Retinal pigment epithelial cell (primary cell): ENCODE data around the gene OSBPL10.

Experiments used
- DNase-seq: peaks from one replicate; pipeline ENCODE4 v3.0.0-alpha.2; 2010; ENCODE audit warnings: low read depth
- H3K4me3 ChIP-seq: 2 replicates; pipeline ENCODE4 v1.5.1; 2011; ENCODE audit warnings: mild to moderate bottlenecking, low read length, control low read depth, moderate library complexity
- CTCF ChIP-seq: conservative IDR thresholded peaks from 2 replicates; pipeline ENCODE4 v1.5.1; 2011; ENCODE audit warnings: low read depth, low read length, control low read depth, inconsistent platforms

Gene OSBPL10

GRCh38 chr3:31926543-31926942 lies 54.5 kb downstream of the OSBPL10 start:
- TF ChIP-seq CTCF = no peak
- DNase-seq = no peak
- H3K4me3 ChIP-seq = no peak overlapping the region

GRCh38 chr3:31925271-31925630 lies 55.8 kb downstream of the OSBPL10 start:
- H3K4me3 ChIP-seq = no peak overlapping the region
- no peak for TF ChIP-seq CTCF
- no peak for DNase-seq

DNA sequence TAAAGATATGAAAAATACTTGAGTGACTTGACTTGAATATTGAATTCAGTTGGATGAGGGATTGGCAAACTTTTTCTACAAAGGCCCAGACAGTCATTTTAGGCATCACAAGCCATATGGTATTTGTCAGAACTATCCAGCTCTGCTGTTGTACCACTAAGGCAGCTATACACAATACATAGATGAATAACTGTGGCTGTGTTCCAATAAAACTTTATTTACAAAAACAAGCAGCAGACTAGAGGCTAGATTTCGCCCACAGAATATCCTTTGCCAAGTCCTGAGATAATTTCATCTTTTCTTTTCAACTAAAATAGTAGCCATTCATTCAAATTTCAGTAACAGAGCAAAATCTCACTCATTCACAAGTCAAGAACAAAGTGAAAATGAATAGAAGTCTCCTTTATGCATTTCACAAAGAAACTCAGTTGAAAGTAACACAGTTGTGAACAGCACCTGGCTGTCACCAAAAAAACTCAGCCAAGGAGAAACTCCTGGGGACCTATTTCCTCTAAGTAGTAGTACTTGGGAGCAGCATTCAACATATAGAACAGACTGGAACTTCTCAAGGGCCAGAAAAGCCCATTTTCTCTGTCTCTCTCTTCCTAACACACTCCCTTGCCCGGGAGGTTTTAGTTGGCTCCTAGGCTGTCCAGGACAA lies 56.3 kb downstream of the OSBPL10 start:
- DNase-seq = no peak
- no peak for TF ChIP-seq CTCF
- no peak overlapping the region for H3K4me3 ChIP-seq

DNA sequence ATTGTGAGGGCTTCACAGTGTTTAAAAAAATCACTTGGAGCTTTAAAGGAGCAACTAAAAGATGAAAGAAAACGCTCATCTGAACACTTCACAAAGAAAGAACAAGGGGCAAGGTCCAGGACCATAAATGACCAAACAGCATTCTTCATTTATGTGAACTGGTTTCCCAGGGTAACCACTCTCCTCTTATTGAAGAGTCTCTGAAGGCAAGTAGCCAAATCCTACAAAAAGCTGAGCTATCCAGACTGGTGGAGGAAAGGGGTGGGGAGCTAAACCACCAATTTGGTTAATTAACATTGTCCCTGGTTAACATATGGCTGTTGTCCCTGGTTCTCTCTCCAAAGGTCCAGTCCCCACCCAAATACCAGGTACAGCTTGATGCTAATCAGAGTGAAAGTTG lies 58.1 kb downstream of the OSBPL10 start:
- TF ChIP-seq CTCF = no peak
- no peak for DNase-seq
- H3K4me3 ChIP-seq = no peak overlapping the region

- DNase-seq = no peak
- no peak for TF ChIP-seq CTCF
- no peak overlapping the region for H3K4me3 ChIP-seq
Measured at GRCh38 chr3:31921837-31922236, 59.2 kb downstream of the OSBPL10 start.

DNA sequence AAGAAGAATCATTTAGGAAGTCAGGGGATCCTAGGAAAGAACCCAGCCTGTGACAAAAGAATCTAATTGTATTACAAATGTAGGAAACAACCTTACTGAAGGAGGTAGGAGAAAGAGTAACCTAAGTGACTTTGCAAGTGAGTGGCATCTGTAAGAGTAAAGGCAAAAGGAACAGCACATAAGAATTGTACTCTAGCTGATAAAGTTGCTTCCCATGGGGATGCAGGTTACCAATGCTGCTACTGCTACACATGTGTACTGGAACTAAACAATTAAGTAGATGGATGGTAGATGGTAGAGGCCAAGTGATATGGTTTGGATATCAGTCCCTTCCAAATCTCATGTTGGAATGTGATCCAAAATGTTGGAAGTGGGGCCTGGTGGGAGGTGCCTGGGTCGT lies 60.8 kb downstream of the OSBPL10 start:
- H3K4me3 ChIP-seq = no peak overlapping the region
- no peak for TF ChIP-seq CTCF
- DNase-seq = no peak

DNA sequence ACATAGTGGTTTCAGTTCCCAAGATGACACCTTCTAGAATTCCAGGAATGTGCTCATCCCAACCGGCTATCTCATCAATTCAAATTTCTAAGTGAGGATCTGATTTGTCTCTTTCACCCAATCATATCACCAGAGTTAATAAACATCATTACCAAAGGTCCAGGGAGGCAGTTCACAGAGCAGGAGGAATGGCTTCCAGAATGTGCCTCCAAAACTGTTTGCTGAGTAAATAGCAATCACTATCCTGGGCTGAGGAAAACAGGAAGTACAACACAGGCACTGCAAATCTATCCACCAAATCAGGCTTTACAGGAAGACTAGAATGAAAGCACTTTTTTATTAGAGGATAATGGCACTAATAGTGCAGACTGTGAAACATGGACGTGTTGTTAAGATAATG lies 61.5 kb downstream of the OSBPL10 start:
- TF ChIP-seq CTCF = no peak
- no peak for DNase-seq
- no peak overlapping the region for H3K4me3 ChIP-seq
